RCC 7860 (cell line): ENCODE data around the gene FSCN2.
"Not testable (repeated sequence)": the region's sequence is repeated elsewhere in the genome, so short reads cannot be mapped to it uniquely, and the experiment has no call there.

ENCODE experiments used
- DNase-seq: peaks from one replicate; pipeline ENCODE4 v3.0.0-alpha.2; 2015; ENCODE audit warnings: low spot score
- FAIRE-seq: peaks from 2 replicates; lab custom pipeline; 2012; peaks lifted over from hg19 to GRCh38; lab: Jason Lieb, UNC

The FSCN2 gene

DNA sequence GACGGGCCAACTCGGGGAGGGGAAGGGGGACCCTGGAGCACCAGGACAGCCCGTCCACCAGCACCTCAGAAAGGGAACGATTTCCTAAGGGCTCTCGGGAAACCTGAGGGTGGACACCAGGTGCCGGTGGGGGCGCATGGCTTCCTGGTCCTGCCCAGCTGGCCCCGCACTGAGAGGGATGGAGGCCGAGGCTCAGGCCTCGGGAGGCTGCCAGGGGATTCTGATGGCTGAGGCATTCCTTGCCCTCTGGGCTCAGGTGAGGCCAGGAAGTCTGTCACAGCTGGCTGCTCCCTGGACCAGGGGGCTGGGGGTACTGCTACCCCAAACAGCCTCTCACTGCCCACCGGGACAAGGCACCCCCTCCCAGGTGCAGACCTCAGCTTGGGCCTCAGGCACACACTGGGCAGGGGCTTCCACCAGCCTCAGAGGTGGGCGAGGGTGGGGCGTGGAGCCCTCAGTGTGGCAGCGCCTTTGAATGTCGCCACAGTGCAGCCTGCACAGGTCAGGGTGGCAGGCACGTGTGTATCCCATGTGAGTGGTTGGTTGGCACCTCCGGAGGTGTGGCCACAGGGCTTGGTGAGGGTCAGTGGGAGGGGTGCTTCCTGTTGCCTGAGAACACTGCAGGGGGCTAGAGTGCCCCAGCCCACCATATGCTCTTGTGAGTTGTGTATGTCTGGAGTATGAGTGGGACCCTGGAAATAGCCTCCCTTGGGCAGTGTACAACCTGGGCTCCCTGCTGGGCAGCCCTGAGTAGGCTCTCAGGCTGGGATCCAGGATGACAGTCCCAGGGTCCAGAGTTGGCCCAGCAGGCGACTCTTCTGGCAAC, 3.9 kb upstream of the FSCN2 start:
- DNase-seq (no peak), FAIRE-seq (no peak)

- DNase-seq (no peak), FAIRE-seq (no peak)
Measured at GRCh38 chr17:81524865-81525159, 3.4 kb upstream of the FSCN2 start.

DNA sequence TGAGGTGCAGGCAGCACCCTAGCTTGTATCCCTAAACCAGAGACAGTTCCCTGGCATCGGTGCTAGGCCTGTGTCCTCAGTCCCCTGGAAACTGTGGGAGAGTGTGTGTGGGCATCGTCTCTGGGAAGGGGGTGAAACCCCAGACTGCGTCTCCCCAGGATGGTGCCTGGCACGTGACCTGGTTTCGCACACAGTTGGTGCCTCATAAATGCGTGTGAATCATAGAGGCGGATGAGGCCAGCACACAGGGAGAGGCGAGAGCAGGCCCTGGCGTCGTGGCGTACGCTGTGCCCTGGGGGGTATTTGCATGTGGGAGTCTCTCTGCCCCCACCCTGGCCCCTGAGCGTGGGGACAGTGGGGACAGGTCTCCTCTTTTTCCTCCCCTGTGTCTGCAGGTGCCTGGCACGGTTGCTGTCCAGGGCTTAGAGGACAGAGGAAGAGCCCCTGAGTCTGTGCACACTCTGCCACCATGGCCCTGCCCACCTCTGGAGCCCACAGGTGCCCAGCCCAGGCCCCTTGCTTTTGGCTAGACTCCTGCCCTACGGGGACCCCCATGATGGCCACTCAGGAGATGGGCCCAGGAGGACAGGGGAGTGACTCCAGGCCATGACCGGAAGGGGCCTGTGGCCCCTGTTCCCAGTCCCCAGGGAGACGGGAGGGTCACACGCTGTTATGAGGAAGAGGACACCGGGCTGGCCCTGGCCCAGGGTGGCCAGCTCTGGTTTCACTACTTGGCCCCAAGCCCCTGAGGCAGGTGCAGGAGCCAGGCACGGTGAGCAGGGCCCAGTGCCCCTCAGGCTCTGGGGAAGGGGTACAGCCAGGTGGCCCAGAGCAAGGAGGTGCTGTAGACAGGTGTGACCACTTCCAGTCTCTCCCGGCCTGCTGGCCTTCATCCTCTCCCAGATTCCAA, 1.3 kb upstream of the FSCN2 start:
- FAIRE-seq (no peak), DNase-seq (no peak)

- FAIRE-seq, result no peak
- no peak for DNase-seq
Measured at GRCh38 chr17:81528384-81528650, 140 bp downstream of the FSCN2 start.

DNA sequence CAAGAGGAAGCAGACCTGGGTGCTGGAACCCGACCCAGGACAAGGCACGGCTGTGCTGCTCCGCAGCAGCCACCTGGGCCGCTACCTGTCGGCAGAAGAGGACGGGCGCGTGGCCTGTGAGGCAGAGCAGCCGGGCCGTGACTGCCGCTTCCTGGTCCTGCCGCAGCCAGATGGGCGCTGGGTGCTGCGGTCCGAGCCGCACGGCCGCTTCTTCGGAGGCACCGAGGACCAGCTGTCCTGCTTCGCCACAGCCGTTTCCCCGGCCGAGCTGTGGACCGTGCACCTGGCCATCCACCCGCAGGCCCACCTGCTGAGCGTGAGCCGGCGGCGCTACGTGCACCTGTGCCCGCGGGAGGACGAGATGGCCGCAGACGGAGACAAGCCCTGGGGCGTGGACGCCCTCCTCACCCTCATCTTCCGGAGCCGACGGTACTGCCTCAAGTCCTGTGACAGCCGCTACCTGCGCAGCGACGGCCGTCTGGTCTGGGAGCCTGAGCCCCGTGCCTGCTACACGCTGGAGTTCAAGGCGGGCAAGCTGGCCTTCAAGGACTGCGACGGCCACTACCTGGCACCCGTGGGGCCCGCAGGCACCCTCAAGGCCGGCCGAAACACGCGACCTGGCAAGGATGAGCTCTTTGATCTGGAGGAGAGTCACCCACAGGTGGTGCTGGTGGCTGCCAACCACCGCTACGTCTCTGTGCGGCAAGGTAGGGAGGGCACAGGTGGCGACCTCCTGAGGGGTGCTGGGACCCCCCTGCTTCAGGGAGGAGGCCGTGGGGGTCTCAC, 667 bp downstream of the FSCN2 start:
- FAIRE-seq (no peak), DNase-seq (no peak)

GRCh38 chr17:81529437-81529803, 1.2 kb downstream of the FSCN2 start:
- DNase-seq (no peak), FAIRE-seq (no peak)

GRCh38 chr17:81531013-81531412, 2.8 kb downstream of the FSCN2 start:
- FAIRE-seq, DNase-seq: not testable (repeated sequence)

- DNase-seq, FAIRE-seq: not testable (repeated sequence)
Measured at GRCh38 chr17:81531998-81532404, 3.8 kb downstream of the FSCN2 start.

GRCh38 chr17:81532490-81533287, 4.5 kb downstream of the FSCN2 start:
- DNase-seq (no peak), FAIRE-seq (no peak)

- DNase-seq (no peak), FAIRE-seq (no peak)
Measured at GRCh38 chr17:81533339-81534141, 5.4 kb downstream of the FSCN2 start.

DNA sequence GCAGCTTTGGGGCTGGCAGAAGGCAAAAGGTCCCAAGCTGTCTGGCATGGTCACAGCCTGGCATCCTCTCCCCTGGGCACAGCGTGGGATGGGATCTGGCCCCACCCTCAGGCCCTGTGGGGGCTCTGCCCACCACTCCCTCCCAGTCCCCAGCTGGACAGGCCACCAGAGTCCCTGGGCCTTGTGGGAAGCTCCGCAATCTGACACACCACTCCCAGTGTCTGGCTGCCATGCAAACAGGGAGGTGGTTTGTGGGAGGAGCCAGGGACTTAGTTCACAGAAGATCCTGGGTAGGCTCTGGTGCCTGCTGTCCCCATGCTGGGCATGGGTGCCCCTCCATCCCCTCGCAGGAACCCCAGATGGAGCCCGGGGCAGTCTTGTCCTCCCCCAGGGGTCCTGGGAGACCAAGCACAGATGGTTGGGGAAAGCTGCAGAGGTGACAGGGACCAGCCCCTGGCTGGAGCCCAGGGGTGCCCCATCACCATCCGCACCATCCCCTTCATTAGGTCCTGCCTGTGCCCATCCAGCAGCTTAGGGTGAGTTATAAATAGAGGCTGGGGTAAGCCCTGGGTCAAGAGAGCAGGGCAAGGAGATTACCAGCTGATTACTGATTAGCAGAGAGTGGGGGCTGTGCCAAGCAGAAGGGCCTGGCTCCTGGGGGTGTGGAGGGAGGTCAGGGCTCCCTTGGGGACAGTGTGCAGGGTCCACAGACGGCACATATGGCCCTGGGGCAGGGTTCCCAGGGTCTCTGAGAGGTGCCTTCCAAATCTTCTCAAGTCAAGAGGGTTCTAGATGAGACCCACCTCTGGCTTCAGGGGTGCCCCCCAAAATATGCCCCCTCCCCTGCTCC, 6.2 kb downstream of the FSCN2 start:
- DNase-seq (no peak), FAIRE-seq (no peak)

GRCh38 chr17:81535007-81535328, 6.8 kb downstream of the FSCN2 start:
- FAIRE-seq (no peak), DNase-seq (no peak)

GRCh38 chr17:81535480-81536298, 7.5 kb downstream of the FSCN2 start:
- no peak for DNase-seq
- FAIRE-seq, result no peak

- DNase-seq (no peak), FAIRE-seq (no peak)
Measured at GRCh38 chr17:81536299-81537290, 8.4 kb downstream of the FSCN2 start.

DNA sequence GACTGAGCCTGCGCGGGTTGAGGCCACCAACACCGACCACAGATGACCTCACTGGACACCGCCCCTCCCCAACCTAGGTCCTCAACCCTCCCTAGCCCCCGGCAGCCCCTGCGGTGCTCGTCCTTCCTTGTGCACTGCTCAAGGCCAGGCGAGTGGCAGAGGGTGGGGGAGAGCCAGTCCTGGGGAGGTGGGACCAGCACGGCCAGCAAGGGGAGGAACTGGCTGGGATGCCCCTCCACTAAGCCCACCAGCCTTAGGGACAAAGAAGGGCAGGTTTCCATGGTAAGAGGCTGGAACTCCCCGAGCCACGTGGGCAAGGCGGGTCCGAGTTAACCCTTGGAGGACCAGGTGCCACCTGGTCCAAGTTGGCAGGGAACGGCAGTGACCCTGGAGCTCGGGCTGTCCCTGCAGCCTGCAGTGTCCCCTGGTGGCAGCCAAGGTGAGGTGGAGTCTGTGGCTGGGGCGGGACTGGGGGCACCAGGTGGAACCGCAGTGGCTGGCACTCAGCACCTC, 9.2 kb downstream of the FSCN2 start:
- FAIRE-seq, result no peak
- no peak for DNase-seq

GRCh38 chr17:81537856-81538555, 9.8 kb downstream of the FSCN2 start:
- DNase-seq (no peak), FAIRE-seq (no peak)
